NCI-H2081 treated with DMSO at 0.1 percent for 48 hours (cell line): Measurements from ENCODE around the gene MLX.

Experiments
- DNase-seq: peaks from one replicate; lab custom pipeline; 2025; lab: John Stamatoyannopoulos, UW

The MLX gene

GRCh38 chr17:42566883-42567573, at the start of gene MLX:
MLX (plus strand) TSS chr17:42567100; CDS start chr17:42567125, 25 bp downstream.
- DNase-seq: peak; percentile 83

GRCh38 chr17:42517516-42517915, 49.4 kb upstream of the MLX start:
- no peak for DNase-seq

GRCh38 chr17:42518046-42518754, 48.7 kb upstream of the MLX start:
- no peak for DNase-seq

- DNase-seq: no peak
Measured at GRCh38 chr17:42518755-42519545, 48.0 kb upstream of the MLX start.

DNA sequence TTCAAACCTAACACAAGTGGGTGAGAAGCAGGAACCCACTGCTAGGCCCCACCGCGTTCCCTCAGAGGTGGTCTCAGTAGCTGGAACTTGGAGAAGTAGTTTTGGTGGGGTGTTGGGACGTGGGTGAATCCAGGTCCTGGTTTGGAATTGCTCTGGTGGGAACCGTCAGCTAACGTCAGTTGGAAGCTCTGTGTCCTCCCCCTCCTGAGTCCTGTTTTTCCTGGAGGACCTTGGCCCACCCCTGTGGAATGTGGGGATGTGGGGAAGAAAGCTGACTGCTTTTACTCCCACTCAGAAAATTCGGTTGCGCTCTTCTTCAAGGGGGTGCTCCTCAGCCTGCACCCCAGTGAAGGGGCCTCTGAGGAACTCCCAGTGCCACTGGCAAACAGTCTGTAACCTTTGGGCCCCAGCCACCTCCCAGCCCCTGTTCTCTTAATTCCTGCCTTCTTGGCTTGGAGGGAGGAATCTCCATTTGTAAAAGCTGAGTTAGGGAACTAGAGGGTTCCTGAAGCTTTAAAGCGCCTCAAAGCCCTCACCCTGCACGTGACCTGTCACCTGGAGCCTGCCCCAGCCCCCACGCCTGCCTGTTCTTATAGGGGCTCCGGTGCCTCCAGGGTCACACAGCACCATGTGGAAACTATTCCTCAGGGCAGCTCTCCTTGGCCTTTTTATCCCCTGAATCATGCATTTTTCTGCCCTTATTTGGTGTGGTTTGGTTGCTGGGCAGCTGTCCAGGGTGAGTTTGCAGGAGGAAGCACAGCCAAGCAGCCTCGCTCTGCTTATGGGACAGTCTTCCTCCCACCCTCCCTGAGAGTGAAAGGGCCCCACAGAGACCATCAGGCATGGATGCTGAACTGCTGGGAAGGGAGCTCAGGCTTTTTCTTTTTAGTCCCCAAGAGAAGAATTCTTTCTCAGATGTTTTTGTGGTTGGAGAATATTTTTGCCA, 47.1 kb upstream of the MLX start:
- no peak for DNase-seq

GRCh38 chr17:42520540-42520951, 46.4 kb upstream of the MLX start:
- no peak for DNase-seq

DNA sequence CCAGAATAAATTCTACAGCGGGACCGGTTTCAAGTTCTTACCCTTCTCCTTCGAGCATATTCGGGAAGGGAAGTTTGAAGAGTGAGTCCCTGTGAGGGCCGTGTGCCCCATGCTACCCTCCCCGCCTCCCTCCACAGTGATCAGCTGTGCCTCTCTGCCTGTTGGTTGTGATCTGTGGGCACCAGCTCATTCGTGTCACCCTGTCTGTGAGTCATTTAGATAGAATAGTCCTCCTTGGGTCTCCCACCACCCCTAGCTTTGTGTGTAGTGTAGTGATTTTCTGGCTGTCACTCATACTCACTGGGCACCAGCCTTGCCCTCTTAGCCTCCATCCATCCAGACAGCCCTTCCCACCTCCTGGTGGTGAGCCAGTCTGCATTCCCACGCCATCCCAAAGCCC, 45.9 kb upstream of the MLX start:
- no peak for DNase-seq

DNA sequence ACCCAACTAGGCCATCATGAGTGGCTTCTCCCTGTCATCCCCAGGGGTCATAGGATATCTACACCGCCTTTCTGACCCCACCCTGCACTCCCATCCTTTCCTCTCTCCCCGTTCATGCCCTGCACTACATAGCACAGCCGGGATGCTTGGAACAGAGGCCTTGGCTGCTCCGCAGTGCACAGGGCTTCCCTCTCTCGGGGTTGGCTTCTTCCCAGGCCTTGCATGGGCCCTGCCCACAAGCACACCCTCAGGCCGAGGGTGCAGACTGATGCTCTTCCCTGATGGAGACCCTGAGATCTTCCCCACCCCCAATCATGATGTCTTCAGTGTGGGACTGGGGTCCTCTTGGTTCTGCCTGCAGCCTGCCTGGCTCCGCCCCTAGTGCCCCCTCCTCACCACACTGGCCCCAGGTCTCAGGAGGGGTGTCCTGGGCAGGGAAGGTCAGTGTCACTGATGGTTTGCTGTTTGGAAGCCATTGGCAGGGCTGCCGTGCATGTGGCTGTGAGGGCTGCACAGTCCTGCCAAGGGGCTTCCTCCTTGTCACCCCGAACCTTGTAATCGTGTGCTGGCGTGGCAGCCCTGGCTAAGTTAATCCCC, 45.1 kb upstream of the MLX start:
- no peak for DNase-seq

DNA sequence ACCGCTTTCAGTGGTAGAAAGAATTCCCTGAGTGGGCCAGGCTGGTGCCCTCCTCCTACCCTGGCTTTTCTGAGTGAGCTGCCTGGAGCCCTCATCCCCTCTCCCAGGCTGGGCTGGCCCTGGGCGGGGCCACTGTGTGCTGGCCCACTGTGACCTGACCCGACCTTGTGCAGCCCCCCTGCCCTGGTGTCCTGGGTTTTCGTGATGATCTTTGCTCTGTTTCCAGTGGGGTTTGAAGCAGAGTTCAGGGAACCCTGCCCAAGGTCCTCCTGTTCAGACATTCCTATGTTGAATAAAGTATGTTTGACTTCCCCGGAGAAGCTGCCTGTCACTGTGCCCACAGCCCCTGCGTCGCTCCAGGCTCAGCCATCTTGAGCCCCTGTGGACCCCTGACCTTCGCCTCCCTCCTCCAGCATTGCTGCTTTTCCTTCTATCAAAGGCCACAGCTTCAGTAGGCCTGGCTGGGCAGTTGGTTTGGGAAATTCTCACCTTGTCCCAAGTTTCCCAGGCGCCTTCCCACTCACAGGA, 44.6 kb upstream of the MLX start:
- DNase-seq: no peak

DNA sequence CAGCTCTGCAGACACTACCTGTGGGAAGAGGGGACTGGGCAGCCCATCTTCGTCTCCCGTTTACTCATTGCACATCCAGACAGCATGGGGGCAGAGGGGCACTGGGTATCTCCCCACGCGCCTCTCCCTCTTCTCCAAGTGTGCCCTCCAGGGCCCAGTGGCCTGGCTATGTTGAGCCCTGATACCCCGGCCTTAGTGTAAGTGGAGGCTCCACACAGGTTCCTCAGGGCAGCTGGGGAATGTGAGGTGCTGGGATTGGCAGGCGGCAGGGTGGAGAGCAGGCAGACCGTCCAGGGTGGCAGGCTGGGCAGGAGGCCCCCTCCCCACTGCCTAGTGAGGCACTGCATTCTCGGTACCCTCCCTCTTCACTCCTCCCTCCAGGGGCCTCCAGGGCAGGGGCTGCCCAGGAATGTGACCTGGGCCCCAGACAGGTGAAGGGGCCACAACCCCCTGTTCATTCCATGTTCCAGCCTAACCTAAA, 44.1 kb upstream of the MLX start:
- DNase-seq: no peak

DNA sequence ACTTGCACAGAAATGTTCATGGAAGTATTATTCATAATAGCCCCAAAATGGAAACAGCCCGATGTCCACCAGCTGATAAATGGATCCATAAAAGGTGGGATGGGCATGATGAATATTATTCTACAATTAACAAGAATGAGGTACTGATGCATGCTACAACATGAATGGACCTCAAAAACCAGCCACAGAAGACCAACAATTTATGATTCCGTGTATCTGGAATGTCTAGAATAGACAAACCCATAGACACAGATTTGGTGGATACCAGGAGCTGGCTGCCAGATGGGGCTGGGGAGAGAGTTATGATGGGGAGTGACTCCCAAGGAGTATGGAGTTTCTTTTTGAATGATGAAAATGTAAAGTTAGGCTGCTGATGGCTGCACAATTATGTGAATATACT, 41.7 kb upstream of the MLX start:
- DNase-seq: no peak

GRCh38 chr17:42526031-42526444, 40.9 kb upstream of the MLX start:
- DNase-seq: no peak

- no peak for DNase-seq
Measured at GRCh38 chr17:42527932-42528331, 39.0 kb upstream of the MLX start.

DNA sequence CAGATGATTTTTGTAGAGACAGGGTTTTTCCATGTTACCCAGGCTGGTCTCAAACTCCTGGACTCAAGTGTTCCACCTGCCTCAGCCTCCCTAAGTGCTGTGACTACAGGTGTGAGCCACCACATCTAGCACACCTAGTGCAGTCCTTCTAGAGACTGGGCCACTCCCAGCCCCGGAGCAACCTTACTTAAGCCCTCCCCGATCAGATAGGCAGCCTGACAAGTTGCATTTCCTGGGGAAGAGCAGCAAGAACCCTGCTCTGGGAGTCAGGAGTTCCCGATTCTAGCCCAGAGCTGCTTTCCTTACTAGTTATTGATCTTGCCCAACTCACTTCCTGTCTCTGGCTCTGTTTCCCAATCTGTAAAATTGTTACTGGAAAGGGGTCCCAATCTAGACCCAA, 37.8 kb upstream of the MLX start:
- DNase-seq: no peak

- DNase-seq: no peak
Measured at GRCh38 chr17:42530952-42531454, 35.9 kb upstream of the MLX start.

- DNase-seq: no peak
Measured at GRCh38 chr17:42531455-42532354, 35.2 kb upstream of the MLX start.

GRCh38 chr17:42535155-42536047, 31.5 kb upstream of the MLX start:
- DNase-seq: no peak

DNA sequence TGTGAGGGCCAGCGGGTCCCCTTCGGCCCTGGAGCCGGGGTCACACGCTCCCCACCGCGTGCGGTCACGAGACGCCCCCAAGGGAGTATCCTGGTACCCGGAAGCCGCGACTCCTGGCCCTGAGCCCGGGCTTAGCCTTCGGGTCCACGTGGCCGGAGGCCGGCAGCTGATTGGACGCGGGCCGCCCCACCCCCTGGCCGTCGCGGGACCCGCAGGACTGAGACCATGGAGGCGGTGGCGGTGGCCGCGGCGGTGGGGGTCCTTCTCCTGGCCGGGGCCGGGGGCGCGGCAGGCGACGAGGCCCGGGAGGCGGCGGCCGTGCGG, 30.9 kb upstream of the MLX start, which contains the start of gene NAGLU:
Gene NAGLU, plus strand, starts transcription at position 194 of the 324 bp plus-strand sequence. Its CDS starts 32 bp downstream, at position 226.
- peak; percentile 68 for DNase-seq
